Stimulated activated memory B cell treated with anti-CD40 and anti-IgM and Interleukin-4, amounts not matched to agents 10 μg/mL and 1 μg/mL and 100 μg/mL, for 72 hours (primary cell): ENCODE measurements around the gene TRIM29.
A peak's percentile ranks its signal among the peaks of the same experiment; 100 is the strongest.
"Not testable (repeated sequence)": the region's sequence is repeated elsewhere in the genome, so short reads cannot be mapped to it uniquely, and the experiment has no call there.

Experiments used
- ATAC-seq: fragments of 150-1000 bp; cut with Tn5 transposase; 2 replicates; pipeline ENCODE4 v1.10.0; 2021
- H3K27ac Mint-ChIP-seq: one replicate; pipeline ENCODE4 v1.8.0; 2022; ENCODE audit warnings: mild to moderate bottlenecking, mixed read lengths
- H3K27me3 Mint-ChIP-seq: one replicate; pipeline ENCODE4 v1.8.0; 2022; ENCODE audit warnings: mixed read lengths
- H3K36me3 Mint-ChIP-seq: one replicate; pipeline ENCODE4 v1.8.0; 2022; ENCODE audit warnings: mixed read lengths
- H3K4me1 Mint-ChIP-seq: one replicate; pipeline ENCODE4 v1.8.0; 2022; ENCODE audit warnings: mixed read lengths
- H3K4me3 Mint-ChIP-seq: one replicate; pipeline ENCODE4 v1.8.0; 2022; ENCODE audit warnings: mild to moderate bottlenecking, moderate library complexity, mixed read lengths
- H3K9me3 Mint-ChIP-seq: one replicate; pipeline ENCODE4 v1.8.0; 2022; ENCODE audit warnings: mixed read lengths

Gene TRIM29, protein sequence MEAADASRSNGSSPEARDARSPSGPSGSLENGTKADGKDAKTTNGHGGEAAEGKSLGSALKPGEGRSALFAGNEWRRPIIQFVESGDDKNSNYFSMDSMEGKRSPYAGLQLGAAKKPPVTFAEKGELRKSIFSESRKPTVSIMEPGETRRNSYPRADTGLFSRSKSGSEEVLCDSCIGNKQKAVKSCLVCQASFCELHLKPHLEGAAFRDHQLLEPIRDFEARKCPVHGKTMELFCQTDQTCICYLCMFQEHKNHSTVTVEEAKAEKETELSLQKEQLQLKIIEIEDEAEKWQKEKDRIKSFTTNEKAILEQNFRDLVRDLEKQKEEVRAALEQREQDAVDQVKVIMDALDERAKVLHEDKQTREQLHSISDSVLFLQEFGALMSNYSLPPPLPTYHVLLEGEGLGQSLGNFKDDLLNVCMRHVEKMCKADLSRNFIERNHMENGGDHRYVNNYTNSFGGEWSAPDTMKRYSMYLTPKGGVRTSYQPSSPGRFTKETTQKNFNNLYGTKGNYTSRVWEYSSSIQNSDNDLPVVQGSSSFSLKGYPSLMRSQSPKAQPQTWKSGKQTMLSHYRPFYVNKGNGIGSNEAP

DNA sequence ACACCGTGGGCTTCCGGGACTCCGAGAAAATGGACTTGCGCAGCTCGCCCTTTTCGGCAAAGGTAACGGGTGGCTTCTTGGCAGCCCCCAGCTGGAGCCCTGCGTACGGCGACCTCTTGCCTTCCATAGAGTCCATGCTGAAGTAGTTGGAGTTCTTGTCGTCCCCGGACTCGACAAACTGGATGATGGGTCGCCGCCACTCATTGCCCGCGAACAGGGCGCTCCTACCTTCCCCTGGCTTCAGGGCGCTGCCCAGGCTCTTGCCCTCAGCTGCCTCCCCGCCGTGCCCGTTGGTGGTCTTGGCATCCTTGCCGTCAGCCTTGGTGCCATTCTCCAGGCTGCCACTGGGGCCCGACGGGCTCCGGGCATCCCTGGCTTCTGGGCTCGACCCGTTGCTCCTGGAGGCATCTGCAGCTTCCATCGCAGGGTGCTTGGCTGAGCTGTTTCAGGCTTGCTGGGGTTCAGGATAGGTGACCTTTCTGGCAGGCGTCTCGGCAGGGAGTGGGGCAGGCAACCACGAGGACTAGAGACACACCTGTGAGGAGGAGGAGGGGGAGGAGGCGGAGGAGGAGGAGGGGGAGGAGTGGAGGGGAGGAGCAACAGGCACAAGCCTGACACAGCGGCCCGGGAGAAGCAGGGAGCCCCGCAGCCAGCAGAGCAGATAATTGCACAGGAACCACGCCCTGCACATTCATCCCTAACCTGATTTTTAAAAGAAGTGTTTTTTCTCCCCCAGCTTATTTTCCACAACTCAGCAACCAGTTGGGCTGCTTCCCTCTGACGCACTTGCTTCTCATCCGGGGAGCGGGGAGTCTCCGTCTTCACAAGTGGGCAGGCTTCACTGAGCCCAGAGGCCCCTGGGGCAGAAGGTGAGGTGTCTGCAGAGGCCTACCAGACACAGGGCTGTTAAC lies at the start of gene TRIM29:
Gene TRIM29 (minus strand): TSS at position 503 of the 911 bp plus-strand sequence. CDS start 82 bp downstream, at position 421.
- no peak for ATAC-seq
- no peaks in the 10 kb centered on the region for H3K9me3 Mint-ChIP-seq
- H3K4me1 Mint-ChIP-seq = no peaks in the 10 kb centered on the region
- H3K27me3 Mint-ChIP-seq = peaks cover 16% of the 10 kb centered on the region
- H3K36me3 Mint-ChIP-seq = no peaks in the 10 kb centered on the region
- no peak within 1 kb of the TSS for H3K27ac Mint-ChIP-seq
- no peak within 1 kb of the TSS for H3K4me3 Mint-ChIP-seq

DNA sequence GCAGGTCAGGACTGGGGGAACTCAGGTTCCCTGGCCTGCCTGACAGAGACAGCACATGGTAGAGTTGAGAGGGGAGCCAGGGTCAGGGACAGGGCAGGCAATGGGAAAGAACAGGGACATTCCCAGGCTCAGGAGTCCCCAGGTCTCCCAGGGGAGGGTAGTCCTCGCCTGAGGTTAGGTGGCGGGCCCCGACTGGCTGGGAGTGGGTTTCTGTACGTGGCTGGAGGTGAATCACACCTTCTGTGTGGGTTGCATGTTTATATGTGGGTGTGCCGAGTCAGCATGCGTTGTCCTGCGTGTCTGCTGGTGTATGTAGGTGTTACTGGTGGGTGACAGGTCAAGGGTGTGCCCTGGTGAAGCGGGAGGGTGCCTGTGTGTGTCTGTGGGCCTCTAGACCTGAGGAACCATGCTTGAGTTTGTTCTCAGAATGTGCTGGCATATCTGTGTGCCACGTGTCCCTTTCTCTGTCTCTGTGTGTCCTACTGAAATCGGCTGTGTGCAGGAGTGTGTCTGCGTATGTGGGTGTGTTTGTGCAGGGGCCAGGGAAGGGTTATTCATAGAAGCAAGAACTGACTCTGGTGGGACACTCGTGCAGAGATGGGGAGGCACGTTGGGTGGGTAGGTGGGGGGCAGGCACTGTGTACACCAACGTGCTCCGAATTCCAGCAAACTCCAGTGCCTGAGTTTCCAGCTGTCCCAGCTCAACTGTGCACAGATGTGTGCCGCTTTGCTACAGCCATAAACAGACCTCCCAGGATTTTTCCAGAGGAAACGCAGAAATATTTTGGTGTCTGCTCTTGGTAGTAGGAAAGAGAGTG lies 49.1 kb upstream of the TRIM29 start:
- no peaks in the 10 kb centered on the region for H3K36me3 Mint-ChIP-seq
- H3K27ac Mint-ChIP-seq = peak overlapping the region; percentile 3
- no peaks in the 10 kb centered on the region for H3K9me3 Mint-ChIP-seq
- H3K27me3 Mint-ChIP-seq = peaks cover 74% of the 10 kb centered on the region
- ATAC-seq = peak; percentile 75
- no peak overlapping the region for H3K4me3 Mint-ChIP-seq
- peaks cover 10% of the 10 kb centered on the region for H3K4me1 Mint-ChIP-seq

DNA sequence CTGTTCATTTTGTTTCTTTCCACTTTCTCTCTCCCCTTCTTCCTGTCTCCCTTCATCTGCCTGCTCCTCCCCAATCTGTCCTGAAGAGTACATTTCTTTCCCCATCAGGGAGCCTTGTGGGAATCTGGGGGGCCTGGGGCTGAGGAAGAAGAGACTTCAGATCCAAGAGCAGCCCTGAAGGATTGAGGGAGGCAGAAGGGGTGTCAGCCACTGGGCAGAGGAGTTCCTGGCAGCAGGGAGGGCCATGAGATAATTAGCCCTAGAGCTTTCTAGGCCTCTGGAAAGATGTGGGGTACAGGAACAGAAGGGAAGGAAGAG lies 48.5 kb upstream of the TRIM29 start:
- H3K9me3 Mint-ChIP-seq = no peaks in the 10 kb centered on the region
- H3K36me3 Mint-ChIP-seq = no peaks in the 10 kb centered on the region
- H3K4me1 Mint-ChIP-seq = peaks cover 10% of the 10 kb centered on the region
- H3K27ac Mint-ChIP-seq = peak overlapping the region; percentile 3
- no peak for ATAC-seq
- peaks cover 74% of the 10 kb centered on the region for H3K27me3 Mint-ChIP-seq
- no peak overlapping the region for H3K4me3 Mint-ChIP-seq

DNA sequence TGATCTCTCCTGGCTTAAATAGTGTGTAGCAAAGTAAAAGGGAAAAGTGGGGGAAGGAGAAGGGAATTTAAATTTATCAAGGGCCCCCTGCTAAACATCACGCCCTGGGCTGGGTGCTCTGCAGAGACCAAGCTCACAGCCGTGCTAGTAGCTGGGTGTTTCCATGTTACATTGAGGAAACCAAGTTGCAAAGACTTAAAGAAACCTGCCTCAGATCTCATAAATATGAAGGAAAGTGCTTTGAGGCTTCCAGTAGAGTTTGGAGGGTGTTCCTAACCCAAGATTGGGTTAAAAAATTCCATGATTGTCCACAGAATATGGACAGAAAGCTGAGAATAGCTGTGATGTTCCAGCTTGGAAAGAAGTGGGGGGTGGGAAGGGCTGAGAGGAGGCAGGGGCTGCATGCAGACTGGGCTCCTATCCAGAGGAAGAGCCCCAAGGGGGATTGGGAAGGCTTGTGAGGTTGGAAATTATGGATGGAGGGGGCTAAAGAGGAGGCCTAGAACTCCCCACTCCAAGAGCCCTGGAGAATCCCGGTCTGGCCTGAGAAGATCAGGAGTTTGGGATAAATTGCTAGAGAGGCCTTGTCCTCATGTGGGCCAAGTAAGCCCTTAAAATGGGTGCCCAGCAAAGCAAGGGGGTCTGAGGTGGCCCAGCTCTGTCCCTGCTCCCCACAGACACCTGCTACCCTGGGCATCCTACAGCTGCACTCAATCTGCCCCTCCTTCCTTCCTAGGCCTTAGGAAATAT lies 48.0 kb upstream of the TRIM29 start:
- no peaks in the 10 kb centered on the region for H3K9me3 Mint-ChIP-seq
- peaks cover 74% of the 10 kb centered on the region for H3K27me3 Mint-ChIP-seq
- H3K4me1 Mint-ChIP-seq = peaks cover 10% of the 10 kb centered on the region
- H3K36me3 Mint-ChIP-seq = no peaks in the 10 kb centered on the region
- H3K27ac Mint-ChIP-seq = peak overlapping the region; percentile 3
- no peak for ATAC-seq
- no peak overlapping the region for H3K4me3 Mint-ChIP-seq

DNA sequence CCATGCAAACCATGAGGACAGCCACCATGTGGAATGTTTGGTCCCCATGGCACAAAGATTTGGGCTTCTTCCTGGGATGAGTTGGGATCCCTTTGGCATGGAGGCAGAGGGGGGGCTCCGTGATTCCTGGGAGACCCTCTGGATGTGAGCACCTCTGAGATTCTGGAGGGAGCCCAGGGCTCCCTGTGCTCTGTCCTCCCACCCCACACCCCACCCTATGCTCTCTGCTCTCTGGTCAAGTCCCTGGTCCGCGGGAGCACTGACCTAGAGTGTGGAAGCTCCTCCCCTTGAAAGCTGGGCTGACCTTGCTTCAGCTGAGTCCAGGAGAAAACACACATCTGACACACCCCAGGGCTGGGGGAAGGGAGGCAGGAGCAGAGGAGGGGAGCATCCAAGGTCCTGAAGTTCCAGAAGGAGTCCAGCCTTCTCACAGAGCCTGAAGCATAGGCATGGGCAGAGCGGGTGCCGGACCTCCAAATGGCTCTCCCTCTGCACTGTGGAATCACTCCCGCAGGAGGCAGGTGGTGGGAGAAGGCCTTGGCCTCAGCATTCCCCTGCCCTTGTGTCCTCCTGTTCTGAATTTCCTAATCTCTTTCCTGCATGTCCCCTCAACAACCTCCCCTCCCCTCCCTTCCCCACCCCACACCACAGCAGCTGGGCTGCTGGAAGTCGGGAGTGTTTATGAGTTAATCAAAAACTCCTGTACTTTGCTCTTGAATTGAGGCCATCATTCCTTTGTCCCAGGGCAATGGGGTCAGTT lies 47.2 kb upstream of the TRIM29 start:
- no peak for ATAC-seq
- Mint-ChIP-seq H3K36me3 (no peaks in the 10 kb centered on the region), H3K27me3 (peaks cover 73% of the 10 kb centered on the region), H3K4me3 (no peak overlapping the region), H3K4me1 (peaks cover 10% of the 10 kb centered on the region), H3K9me3 (no peaks in the 10 kb centered on the region), H3K27ac (no peak overlapping the region)

DNA sequence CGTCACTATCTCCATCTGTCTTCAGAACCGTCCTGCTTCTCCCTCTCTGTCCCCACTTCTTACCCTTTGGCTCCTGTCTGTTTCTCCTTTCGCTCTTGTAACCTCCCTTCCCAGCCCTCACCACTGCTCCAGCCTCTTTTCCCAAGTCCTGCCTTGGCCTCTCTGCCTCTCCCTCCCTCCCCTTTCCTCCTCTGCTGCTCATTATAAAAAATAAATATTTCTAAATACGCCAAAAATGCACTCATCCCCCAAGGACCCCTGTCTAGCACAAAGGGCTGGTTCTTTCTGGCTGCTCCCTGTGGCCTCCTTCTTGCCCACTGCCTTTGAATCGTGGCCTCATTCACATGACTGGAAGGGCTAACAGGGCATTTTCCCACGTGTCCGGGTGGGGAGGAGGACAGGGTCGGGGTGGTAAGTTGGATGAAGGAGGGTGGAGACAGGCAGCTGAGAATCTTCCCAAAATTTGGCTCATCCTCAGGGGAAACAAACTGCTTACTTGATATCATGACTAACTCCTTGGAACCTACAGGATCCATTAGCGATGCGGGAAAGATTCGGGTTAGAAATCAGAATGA lies 46.5 kb upstream of the TRIM29 start:
- Mint-ChIP-seq H3K36me3 (no peaks in the 10 kb centered on the region), H3K4me1 (peaks cover 10% of the 10 kb centered on the region), H3K9me3 (no peaks in the 10 kb centered on the region), H3K27me3 (peaks cover 72% of the 10 kb centered on the region), H3K27ac (no peak overlapping the region), H3K4me3 (no peak overlapping the region)
- ATAC-seq = no peak

DNA sequence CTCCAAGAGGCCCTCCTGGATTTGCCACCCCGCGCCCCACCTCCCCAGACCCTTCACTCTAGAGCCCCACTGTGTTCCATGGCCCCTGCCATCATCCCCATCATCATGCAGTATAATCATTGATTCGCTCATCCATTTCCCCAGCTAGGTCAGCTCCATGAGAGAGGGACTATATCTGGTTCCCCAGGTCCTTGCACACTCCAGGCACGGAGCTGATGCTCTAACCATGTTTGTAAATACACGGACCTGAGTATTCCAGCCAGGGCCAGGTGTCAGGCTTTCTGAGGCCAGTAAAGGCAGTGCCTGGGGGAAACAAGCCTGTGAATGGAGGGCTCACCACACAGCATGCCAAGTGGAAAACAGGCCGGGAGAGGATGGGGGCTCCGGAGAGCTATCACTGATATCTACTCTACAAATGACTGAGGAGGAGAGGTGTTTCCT lies 45.8 kb upstream of the TRIM29 start:
- Mint-ChIP-seq H3K4me3 (no peak overlapping the region), H3K4me1 (peaks cover 10% of the 10 kb centered on the region), H3K27me3 (peaks cover 65% of the 10 kb centered on the region), H3K27ac (no peak overlapping the region), H3K9me3 (no peaks in the 10 kb centered on the region), H3K36me3 (no peaks in the 10 kb centered on the region)
- ATAC-seq = no peak

DNA sequence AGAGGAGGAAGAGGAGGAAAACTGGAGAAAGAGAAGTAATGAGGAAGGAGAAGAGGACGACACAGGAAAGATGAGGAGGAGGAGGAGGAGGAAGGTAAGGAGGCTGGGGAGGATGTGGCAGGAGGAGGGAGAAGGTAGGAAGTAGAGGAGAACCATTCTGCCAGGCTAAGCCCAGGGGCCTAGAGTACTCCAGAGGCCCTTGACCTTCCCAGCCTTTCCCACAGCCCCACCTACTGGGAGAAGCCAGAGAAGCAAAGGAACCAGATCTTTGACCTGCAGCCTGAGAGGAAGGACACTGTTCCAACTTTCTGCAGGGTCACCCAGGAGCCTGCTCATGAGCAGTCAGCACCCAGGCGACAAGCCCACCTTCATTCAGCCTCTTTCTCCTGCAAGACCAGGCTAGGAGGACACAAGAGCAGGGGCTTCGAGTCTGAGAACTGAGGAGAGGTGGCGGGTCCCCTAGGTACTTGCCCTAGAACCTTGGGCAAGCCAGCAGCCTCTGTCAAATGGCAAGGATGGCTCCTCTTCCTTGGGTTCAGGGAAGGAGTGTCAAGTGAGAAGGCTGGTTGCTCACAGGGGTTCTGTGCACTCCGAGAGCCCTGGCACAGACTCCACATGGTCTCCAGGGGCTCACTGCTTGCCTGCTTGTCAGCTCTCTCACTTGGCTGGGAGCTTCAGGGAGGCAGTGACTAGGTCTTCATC lies 45.0 kb upstream of the TRIM29 start:
- H3K27ac Mint-ChIP-seq = no peak overlapping the region
- ATAC-seq = no peak
- H3K4me1 Mint-ChIP-seq = peaks cover 10% of the 10 kb centered on the region
- H3K4me3 Mint-ChIP-seq = no peak overlapping the region
- H3K9me3 Mint-ChIP-seq = no peaks in the 10 kb centered on the region
- H3K27me3 Mint-ChIP-seq = peaks cover 57% of the 10 kb centered on the region
- H3K36me3 Mint-ChIP-seq = no peaks in the 10 kb centered on the region

DNA sequence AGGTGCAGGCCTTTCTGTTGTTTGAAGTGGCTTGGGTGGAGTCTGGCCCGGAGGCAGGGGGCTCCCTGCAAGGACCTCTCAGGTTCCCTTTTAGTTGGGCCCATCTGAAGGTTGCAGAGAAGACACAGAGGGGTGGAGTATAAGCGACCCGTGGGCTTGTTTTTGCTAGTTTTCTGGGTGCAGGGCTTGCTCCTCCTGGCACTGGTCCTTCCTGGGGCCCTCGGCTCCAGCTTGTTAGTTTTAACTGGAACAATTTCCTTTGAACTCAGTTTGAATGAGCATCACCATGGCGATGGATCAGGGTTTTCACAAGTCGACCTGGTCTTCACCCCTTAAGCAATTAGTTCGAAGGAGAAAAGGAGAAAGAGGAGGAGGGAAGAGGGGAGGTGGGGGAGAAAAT lies 44.5 kb upstream of the TRIM29 start:
- Mint-ChIP-seq H3K36me3 (no peaks in the 10 kb centered on the region), H3K27me3 (peaks cover 51% of the 10 kb centered on the region), H3K4me1 (peaks cover 10% of the 10 kb centered on the region), H3K9me3 (peaks cover 3% of the 10 kb centered on the region), H3K27ac (no peak overlapping the region), H3K4me3 (no peak overlapping the region)
- ATAC-seq = no peak

DNA sequence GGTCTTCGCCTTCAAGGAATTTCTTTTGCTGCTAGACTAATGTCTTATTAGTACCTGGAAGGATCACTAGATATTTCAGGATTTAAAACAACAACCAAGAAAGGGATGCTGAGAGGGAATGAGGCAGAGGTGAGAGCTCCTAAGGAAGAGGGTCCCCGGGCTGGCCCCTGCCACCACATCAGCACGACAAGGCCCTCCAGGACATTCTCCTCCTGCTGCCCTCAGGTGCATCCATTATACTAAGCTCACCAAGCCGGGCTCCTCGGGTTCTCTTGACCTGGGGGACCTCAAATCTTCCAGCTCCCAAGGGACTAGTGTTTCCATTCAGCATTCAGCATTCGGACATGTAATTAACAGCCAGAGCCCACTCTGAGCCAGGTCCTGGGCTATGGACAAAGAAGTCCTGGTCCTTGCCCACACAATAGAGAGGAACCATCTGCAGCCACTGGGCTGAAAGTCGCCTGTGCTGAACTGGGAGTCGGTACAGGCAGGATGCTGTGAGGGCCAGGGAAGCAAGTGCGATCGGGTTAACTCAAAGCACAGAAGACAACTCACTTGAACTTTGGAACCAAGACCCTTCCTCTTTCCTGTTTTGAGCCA lies 43.6 kb upstream of the TRIM29 start:
- no peak for ATAC-seq
- H3K9me3 Mint-ChIP-seq = peaks cover 3% of the 10 kb centered on the region
- no peak overlapping the region for H3K4me3 Mint-ChIP-seq
- H3K4me1 Mint-ChIP-seq = peaks cover 2% of the 10 kb centered on the region
- H3K27me3 Mint-ChIP-seq = peaks cover 44% of the 10 kb centered on the region
- no peaks in the 10 kb centered on the region for H3K36me3 Mint-ChIP-seq
- H3K27ac Mint-ChIP-seq = no peak overlapping the region

DNA sequence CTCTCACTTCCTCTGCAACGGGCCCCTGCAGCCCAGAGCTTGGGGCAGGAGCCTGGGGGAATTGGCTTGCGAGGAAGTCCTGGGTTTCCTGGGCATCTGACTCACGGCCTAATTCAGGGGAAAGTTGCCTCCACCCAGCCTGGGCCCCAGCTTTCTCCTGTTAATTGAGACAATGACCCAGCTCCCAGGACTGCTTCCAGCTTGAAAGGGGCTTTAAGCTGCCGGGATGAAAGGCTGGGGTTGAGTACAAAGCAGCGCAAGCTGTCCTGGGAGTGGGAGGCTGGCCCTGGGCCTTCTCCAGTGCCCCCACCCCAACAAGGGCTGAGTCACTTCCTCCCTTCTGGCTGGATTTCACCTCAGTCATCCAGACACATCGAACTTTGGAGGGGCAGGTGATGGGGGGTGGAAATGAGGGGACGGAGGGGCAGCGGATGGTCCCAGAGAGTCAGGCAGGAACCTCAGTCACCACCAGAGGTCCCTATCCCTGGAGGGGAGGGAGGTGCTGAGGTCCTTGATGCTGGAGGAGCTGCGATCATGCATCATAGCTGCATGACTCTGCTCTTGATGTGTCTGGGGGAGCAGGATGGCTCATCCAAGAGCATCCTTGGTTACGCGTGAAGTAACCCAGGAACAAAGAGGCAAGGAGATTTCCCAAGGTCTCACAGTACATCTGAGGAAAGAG lies 42.8 kb upstream of the TRIM29 start:
- Mint-ChIP-seq H3K4me1 (no peaks in the 10 kb centered on the region), H3K4me3 (no peak overlapping the region), H3K27ac (no peak overlapping the region), H3K27me3 (peaks cover 40% of the 10 kb centered on the region), H3K36me3 (no peaks in the 10 kb centered on the region), H3K9me3 (peaks cover 3% of the 10 kb centered on the region)
- no peak for ATAC-seq

DNA sequence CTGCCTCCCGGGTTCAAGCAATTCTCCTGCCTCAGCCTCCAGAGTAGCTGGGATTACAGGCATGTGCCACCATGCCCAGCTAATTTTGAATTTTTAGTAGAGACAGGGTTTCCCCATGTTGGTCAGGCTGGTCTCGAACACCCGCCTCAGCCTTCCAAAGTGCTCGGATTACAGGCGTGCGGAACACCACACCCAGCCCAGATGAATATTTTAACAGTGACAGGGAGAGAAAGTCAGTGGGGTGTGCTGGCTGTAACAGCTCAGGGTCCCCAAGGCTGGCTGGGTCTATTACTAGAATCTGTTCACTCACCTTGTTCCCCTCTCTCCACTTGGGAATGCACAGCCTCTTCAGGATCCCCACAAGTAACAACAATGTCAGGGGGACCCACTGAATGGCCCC lies 42.1 kb upstream of the TRIM29 start:
- H3K9me3 Mint-ChIP-seq, H3K4me1 Mint-ChIP-seq, H3K4me3 Mint-ChIP-seq, ATAC-seq, H3K36me3 Mint-ChIP-seq, H3K27ac Mint-ChIP-seq: not testable (repeated sequence)
- H3K27me3 Mint-ChIP-seq = peaks cover 43% of the 10 kb centered on the region
